ENCODE results near the gene NTM. TPM values are rescaled to one million over a fixed set of nuclear protein-coding genes. Genes with fewer than 3 reads are reported as not detected.

The NTM gene
- total RNA-seq, 1 experiment from 2014 or later: 0.73 TPM

GRCh38 chr11:132094598-132094997 is 724.2 kb downstream of the NTM start:
- DNase-seq: no peak
- Histone ChIP-seq H3K4me3 (ENCODE audit: low read depth, low read length) (no peak overlapping the region), H3K4me1 (no peaks in the 10 kb centered on the region), H3K27me3 (replicated peaks; ENCODE audit: control insufficient read depth, insufficient read depth, low read length) (no peaks in the 10 kb centered on the region), H3K9me3 (no peaks in the 10 kb centered on the region; the same call in 1 of the 2 replicates), H3K36me3 (ENCODE audit: control insufficient read depth, insufficient read depth, low read length) (no peaks in the 10 kb centered on the region)
- no peak overlapping the region for H3K4me3 Mint-ChIP-seq (ENCODE audit: unreplicated experiment)
- intact Hi-C loops (cut with micrococcal nuclease; ENCODE audit: unreplicated experiment): no loop called here
- no peak overlapping the region for H3K27ac Mint-ChIP-seq (ENCODE audit: unreplicated experiment)
- ChIA-PET CTCF (no interaction called here), POLR2A (no interaction called here)
- no peaks in the 10 kb centered on the region for H3K36me3 Mint-ChIP-seq (ENCODE audit: insufficient read depth, unreplicated experiment)
- no peaks in the 10 kb centered on the region for H3K27me3 Mint-ChIP-seq (ENCODE audit: insufficient read depth, unreplicated experiment)
- H3K4me1 Mint-ChIP-seq (ENCODE audit: low read depth, unreplicated experiment): no peaks in the 10 kb centered on the region
- no TSS peak for BruUV-seq (replicated peaks)
- H3K9me3 Mint-ChIP-seq (ENCODE audit: unreplicated experiment): peaks cover 14% of the 10 kb centered on the region
- TF ChIP-seq CTCF (IDR thresholded peaks at IDR 0.05; ENCODE audit: insufficient read depth in 1 of 2, low read depth in 1 of 2, low read length in 1 of 2, severe bottlenecking in 1 of 2, unreplicated experiment in 1 of 2): no peak

GRCh38 chr11:132095230-132096131 is 725.1 kb downstream of the NTM start:
- ChIA-PET POLR2A (no interaction called here), CTCF (no interaction called here)
- Histone ChIP-seq H3K4me1 (no peaks in the 10 kb centered on the region), H3K36me3 (ENCODE audit: control insufficient read depth, insufficient read depth, low read length) (no peaks in the 10 kb centered on the region), H3K9me3 (no peaks in the 10 kb centered on the region; the same call in 1 of the 2 replicates), H3K27me3 (replicated peaks; ENCODE audit: control insufficient read depth, insufficient read depth, low read length) (no peaks in the 10 kb centered on the region), H3K4me3 (ENCODE audit: low read depth, low read length) (no peak overlapping the region)
- no peaks in the 10 kb centered on the region for H3K27me3 Mint-ChIP-seq (ENCODE audit: insufficient read depth, unreplicated experiment)
- no peaks in the 10 kb centered on the region for H3K36me3 Mint-ChIP-seq (ENCODE audit: insufficient read depth, unreplicated experiment)
- intact Hi-C loops (cut with micrococcal nuclease; ENCODE audit: unreplicated experiment): no loop called here
- peaks cover 8% of the 10 kb centered on the region for H3K9me3 Mint-ChIP-seq (ENCODE audit: unreplicated experiment)
- no peaks in the 10 kb centered on the region for H3K4me1 Mint-ChIP-seq (ENCODE audit: low read depth, unreplicated experiment)
- no peak overlapping the region for H3K4me3 Mint-ChIP-seq (ENCODE audit: unreplicated experiment)
- no peak for DNase-seq
- TF ChIP-seq CTCF (IDR thresholded peaks at IDR 0.05; ENCODE audit: insufficient read depth in 1 of 2, low read depth in 1 of 2, low read length in 1 of 2, severe bottlenecking in 1 of 2, unreplicated experiment in 1 of 2): no peak
- H3K27ac Mint-ChIP-seq (ENCODE audit: unreplicated experiment): no peak overlapping the region
- BruUV-seq (replicated peaks): no TSS peak

GRCh38 chr11:132096132-132096825 is 725.9 kb downstream of the NTM start:
- Mint-ChIP-seq H3K4me1 (ENCODE audit: low read depth, unreplicated experiment) (no peaks in the 10 kb centered on the region), H3K4me3 (ENCODE audit: unreplicated experiment) (no peak overlapping the region), H3K36me3 (ENCODE audit: insufficient read depth, unreplicated experiment) (no peaks in the 10 kb centered on the region), H3K9me3 (ENCODE audit: unreplicated experiment) (no peaks in the 10 kb centered on the region), H3K27me3 (ENCODE audit: insufficient read depth, unreplicated experiment) (no peaks in the 10 kb centered on the region), H3K27ac (ENCODE audit: unreplicated experiment) (no peak overlapping the region)
- ChIA-PET POLR2A (no interaction called here), CTCF (no interaction called here)
- intact Hi-C loops (cut with micrococcal nuclease; ENCODE audit: unreplicated experiment): no loop called here
- no peak for DNase-seq
- BruUV-seq (replicated peaks): no TSS peak
- Histone ChIP-seq H3K4me1 (no peaks in the 10 kb centered on the region), H3K27me3 (replicated peaks; ENCODE audit: control insufficient read depth, insufficient read depth, low read length) (no peaks in the 10 kb centered on the region), H3K36me3 (ENCODE audit: control insufficient read depth, insufficient read depth, low read length) (no peaks in the 10 kb centered on the region), H3K4me3 (ENCODE audit: low read depth, low read length) (no peak overlapping the region), H3K9me3 (no peaks in the 10 kb centered on the region; the same call in 1 of the 2 replicates)
- TF ChIP-seq CTCF (IDR thresholded peaks at IDR 0.05; ENCODE audit: insufficient read depth in 1 of 2, low read depth in 1 of 2, low read length in 1 of 2, severe bottlenecking in 1 of 2, unreplicated experiment in 1 of 2): no peak

All from Caco-2 (cell line).